GM12878 (cell line): ENCODE results near the gene GABBR2.

Experiments
- ASH2L ChIP-seq: fragments of 300-600, 200-600 bp; sonication (generic); IDR thresholded peaks from 2 replicates; pipeline ENCODE4 v1.6.1; 2017; ENCODE audit warnings: low read depth, mild to moderate bottlenecking, borderline replicate concordance
- BCLAF1 ChIP-seq: fragments of 450-650 bp; IDR thresholded peaks from 2 replicates; pipeline ENCODE4 v1.6.1; 2017; ENCODE audit warnings: antibody characterized with exemption, mild to moderate bottlenecking, moderate library complexity
- EP300 ChIP-seq, 2 experiments: fragments of 150-350 bp in 1 of 2; IDR thresholded peaks; 2 replicates each; pipeline ENCODE4 v1.6.1; 2011 to 2012; ENCODE audit warnings: low read depth in 2 of 2, low read length in 2 of 2, borderline replicate concordance in 1 of 2, improper control_type of control experiment in 1 of 2, inconsistent platforms in 1 of 2; ENCODE audit not compliant: control insufficient read depth in 1 of 2
- POLR2AphosphoS2 ChIP-seq: IDR thresholded peaks from 2 replicates; pipeline ENCODE4 v1.6.1; 2011; ENCODE audit warnings: low read depth, mild to moderate bottlenecking, low read length, improper control_type of control experiment, moderate library complexity
- SMARCA5 ChIP-seq: fragments of 450-650 bp; IDR thresholded peaks from 2 replicates; pipeline ENCODE4 v1.6.1; 2017; ENCODE audit warnings: mild to moderate bottlenecking
- SMC3 ChIP-seq: IDR thresholded peaks from 2 replicates; pipeline ENCODE4 v1.6.1; 2011; ENCODE audit warnings: low read length, improper control_type of control experiment, borderline replicate concordance
- SUZ12 ChIP-seq: fragments of 200-600 bp; sonication (generic); IDR thresholded peaks from one replicate; pipeline ENCODE4 v1.6.1; 2018; ENCODE audit warnings: antibody characterized with exemption, mild to moderate bottlenecking; ENCODE audit not compliant: unreplicated experiment
- ZBTB11 ChIP-seq: fragments of 450-650 bp; formaldehyde crosslinking; IDR thresholded peaks from 2 replicates; pipeline ENCODE4 v1.5.0; 2022; ENCODE audit warnings: mild to moderate bottlenecking, missing genetic modification characterization

GRCh38 chr9:98363644-98364043 lies 345.1 kb downstream of the GABBR2 start:
- TF ChIP-seq EP300 (IDR thresholded peaks at IDR 0.05; ENCODE audit: borderline replicate concordance in 1 of 2, control insufficient read depth in 1 of 2, low read depth in 2 of 2, low read length in 2 of 2): no peak
- TF ChIP-seq ASH2L: no peak
- TF ChIP-seq ZBTB11 (CRISPR knock-in tag): no peak
- TF ChIP-seq POLR2AphosphoS2: no peak
- TF ChIP-seq SMARCA5: no peak
- no peak for TF ChIP-seq BCLAF1
- TF ChIP-seq SMC3: no peak
- no peak for TF ChIP-seq SUZ12
